Smooth muscle cell (in vitro differentiated cells): Measurements from ENCODE around the gene GPR160. TPM values are rescaled to one million over a fixed set of nuclear protein-coding genes. Genes with fewer than 3 reads are reported as not detected.
"Not testable (repeated sequence)": the region's sequence is repeated elsewhere in the genome, so short reads cannot be mapped to it uniquely, and the experiment has no call there.

Experiments used
- DNase-seq: peaks from one replicate; lab custom pipeline; 2025; ENCODE audit not compliant: unreplicated experiment; lab: John Stamatoyannopoulos, UW
- H2AFZ ChIP-seq: fragments of 200-600 bp; sonication (generic); 2 replicates; pipeline ENCODE4 v1.6.0; 2016; ENCODE audit warnings: antibody characterized with exemption, low read depth, mild to moderate bottlenecking
- H3F3A ChIP-seq: fragments of 200-600 bp; sonication (generic); 2 replicates; pipeline ENCODE4 v1.6.0; 2017; ENCODE audit warnings: antibody characterized with exemption, low read depth
- H3K27ac ChIP-seq: fragments of 200-600 bp; sonication (generic); 2 replicates; pipeline ENCODE4 v1.5.1; 2016; ENCODE audit warnings: low read depth, mild to moderate bottlenecking
- H3K27me3 ChIP-seq: fragments of 200-600 bp; sonication (generic); 2 replicates; pipeline ENCODE4 v1.6.1; 2016; ENCODE audit warnings: low read depth, mild to moderate bottlenecking
- H3K36me3 ChIP-seq: fragments of 200-600 bp; sonication (generic); 2 replicates; pipeline ENCODE4 v1.5.1; 2016; ENCODE audit warnings: low read depth
- H3K4me1 ChIP-seq: fragments of 200-600 bp; sonication (generic); 2 replicates; pipeline ENCODE4 v1.5.1; 2016; ENCODE audit warnings: low read depth
- H3K4me2 ChIP-seq: fragments of 200-600 bp; sonication (generic); 2 replicates; pipeline ENCODE4 v1.6.0; 2016; ENCODE audit warnings: mild to moderate bottlenecking
- H3K4me3 ChIP-seq: fragments of 200-600 bp; sonication (generic); 2 replicates; pipeline ENCODE4 v1.5.1; 2016; ENCODE audit warnings: mild to moderate bottlenecking
- H3K79me2 ChIP-seq: fragments of 200-600 bp; sonication (generic); 2 replicates; pipeline ENCODE4 v1.6.0; 2016; ENCODE audit warnings: low read depth, mild to moderate bottlenecking
- H3K9ac ChIP-seq: fragments of 200-600 bp; sonication (generic); 2 replicates; pipeline ENCODE4 v1.6.0; 2016; ENCODE audit warnings: low read depth
- H3K9me3 ChIP-seq: fragments of 200-600 bp; sonication (generic); replicated peaks from 2 replicates; pipeline ENCODE4 v1.5.1; 2016; ENCODE audit warnings: low read depth
- H4K20me1 ChIP-seq: fragments of 200-600 bp; sonication (generic); 2 replicates; pipeline ENCODE4 v1.6.0; 2016; ENCODE audit warnings: low read depth
- CTCF ChIP-seq: fragments of 200-600 bp; sonication (generic); IDR thresholded peaks from 2 replicates; pipeline ENCODE4 v1.5.1; 2017; ENCODE audit warnings: borderline replicate concordance, mild to moderate bottlenecking, antibody characterized with exemption; ENCODE audit not compliant: insufficient read depth, poor library complexity, severe bottlenecking
- WGBS: methylation state at CpG from one replicate; pipeline ENCODE4 v1.1.7; 2016; ENCODE audit warnings: low lambda C conversion rate; 5-methylcytosine and 5-hydroxymethylcytosine counted together
- polyA plus RNA-seq: library from polyadenylated mRNA; unstranded; fragments of >200 nt; fragmentation: Nextera tagmentation; extraction: Ambion mirVana; gene quantifications from 2 replicates; pipeline ENCODE4 v1.2.1, GENCODE V29; 2016
- total RNA-seq: library from RNA; depleted of rRNA; stranded (reverse); fragments of >200 nt; gene quantifications from 2 replicates; pipeline ENCODE4 v1.2.3, GENCODE V29; 2014

GPR160 gene
- total and polyA plus RNA-seq, 2 experiments from 2014 or later = 0.83 to 2.3 TPM

- TF ChIP-seq CTCF = no peak
- Histone ChIP-seq H4K20me1 (peaks cover 22% of the 10 kb centered on the region), H3F3A (no peaks in the 10 kb centered on the region), H3K4me1 (no peaks in the 10 kb centered on the region), H2AFZ (no peak overlapping the region), H3K79me2 (no peaks in the 10 kb centered on the region), H3K9me3 (no peaks in the 10 kb centered on the region), H3K9ac (no peak overlapping the region), H3K4me3 (no peak overlapping the region), H3K27ac (no peak overlapping the region), H3K4me2 (no peak overlapping the region), H3K36me3 (peaks cover 24% of the 10 kb centered on the region), H3K27me3 (no peaks in the 10 kb centered on the region)
- WGBS = 97% methylated on average over 9 of the region's 9 CpGs
- DNase-seq = no peak
Observed at GRCh38 chr3:170111147-170111771, 73.5 kb downstream of the GPR160 start.

GRCh38 chr3:170114165-170114564, 76.4 kb downstream of the GPR160 start:
- not testable (repeated sequence) for H3K27ac ChIP-seq, H3K4me3 ChIP-seq, H4K20me1 ChIP-seq, H3K4me2 ChIP-seq, H3F3A ChIP-seq, H3K79me2 ChIP-seq, H2AFZ ChIP-seq, H3K4me1 ChIP-seq, H3K9ac ChIP-seq, H3K9me3 ChIP-seq, DNase-seq, H3K27me3 ChIP-seq
- peaks cover 29% of the 10 kb centered on the region for H3K36me3 ChIP-seq
- 95% methylated on average over 8 of the region's 8 CpGs for WGBS

- no peaks in the 10 kb centered on the region for H3F3A ChIP-seq
- H3K36me3 ChIP-seq = peaks cover 35% of the 10 kb centered on the region
- H2AFZ ChIP-seq = no peak overlapping the region
- no peaks in the 10 kb centered on the region for H3K9me3 ChIP-seq
- H3K4me1 ChIP-seq = no peaks in the 10 kb centered on the region
- H3K79me2 ChIP-seq = no peaks in the 10 kb centered on the region
- H3K9ac ChIP-seq = no peak overlapping the region
- peaks cover 7% of the 10 kb centered on the region for H4K20me1 ChIP-seq
- H3K4me2 ChIP-seq = no peak overlapping the region
- no peaks in the 10 kb centered on the region for H3K27me3 ChIP-seq
- H3K4me3 ChIP-seq = no peak overlapping the region
- H3K27ac ChIP-seq = no peak overlapping the region
- no peak for TF ChIP-seq CTCF
- no peak for DNase-seq
Observed at GRCh38 chr3:170117134-170117533, 79.3 kb downstream of the GPR160 start.

- TF ChIP-seq CTCF = no peak
- H3K36me3 ChIP-seq = peaks cover 8% of the 10 kb centered on the region
- H3K4me1 ChIP-seq = no peaks in the 10 kb centered on the region
- no peaks in the 10 kb centered on the region for H3F3A ChIP-seq
- no peak overlapping the region for H3K27ac ChIP-seq
- H2AFZ ChIP-seq = no peak overlapping the region
- DNase-seq = no peak
- H3K4me2 ChIP-seq = no peak overlapping the region
- H3K9me3 ChIP-seq = no peaks in the 10 kb centered on the region
- no peak overlapping the region for H3K9ac ChIP-seq
- H4K20me1 ChIP-seq = peaks cover 24% of the 10 kb centered on the region
- no peak overlapping the region for H3K4me3 ChIP-seq
- 86% methylated on average over 4 of the region's 4 CpGs for WGBS
- H3K27me3 ChIP-seq = no peaks in the 10 kb centered on the region
- H3K79me2 ChIP-seq = peaks cover 15% of the 10 kb centered on the region
Observed at GRCh38 chr3:170128259-170128976, 90.6 kb downstream of the GPR160 start.
